Panc1 (cell line): ENCODE measurements around the gene NIT1. TPM values are rescaled to one million over a fixed set of nuclear protein-coding genes. Genes with fewer than 3 reads are reported as not detected.

Experiments
- ATAC-seq: fragments of 200-7000 bp; cut with Tn5 transposase; 2 replicates; pipeline ENCODE4 v1.9.1; 2020; ENCODE audit warnings: mild to moderate bottlenecking, moderate library complexity
- BruUV-seq: library from RNA; stranded (reverse); fragments of 400-500 nt; replicated peaks from 2 replicates; lab custom pipeline; 2021; lab: Mats Ljungman, UMichigan
- CTCF ChIA-PET: fragments of 300-600 bp; sonication (Branson Sonifier 250); formaldehyde crosslinking; loops from one replicate; lab custom pipeline; 2022; ENCODE audit warnings: antibody characterized with exemption; lab: Charles Lee
- POLR2A ChIA-PET: fragments of 300-600 bp; sonication (Branson Sonifier 250); formaldehyde crosslinking; loops from one replicate; lab custom pipeline; 2022; ENCODE audit warnings: antibody characterized with exemption; lab: Charles Lee
- DNase-seq: peaks from one replicate; pipeline ENCODE4 v3.0.0-alpha.2; 2010; ENCODE audit warnings: low read depth, low spot score
- H3K27ac ChIP-seq: 2 replicates; pipeline ENCODE4 v1.5.1; 2011; ENCODE audit warnings: mild to moderate bottlenecking, low read length, inconsistent platforms
- H3K27me3 ChIP-seq: fragments of 200-500 bp; sonication (Bioruptor generic); 2 replicates; pipeline ENCODE4 v1.6.0; 2014; ENCODE audit warnings: low read length, inconsistent platforms; ENCODE audit not compliant: control insufficient read depth, insufficient read depth
- H3K36me3 ChIP-seq: fragments of 200-500 bp; sonication (Bioruptor generic); 2 replicates; pipeline ENCODE4 v1.5.1; 2014; ENCODE audit warnings: inconsistent platforms, mild to moderate bottlenecking, low read length, moderate library complexity; ENCODE audit not compliant: control insufficient read depth, insufficient read depth
- H3K4me1 ChIP-seq: 2 replicates; pipeline ENCODE4 v1.5.1; 2011; ENCODE audit warnings: inconsistent platforms, mild to moderate bottlenecking, low read length, moderate library complexity; ENCODE audit not compliant: control insufficient read depth, insufficient read depth
- H3K4me3 ChIP-seq, 2 experiments: 2 replicates each; pipeline ENCODE4 v1.5.1; 2011 to 2012; ENCODE audit warnings: low read depth in 2 of 2, low read length in 2 of 2, mild to moderate bottlenecking in 2 of 2, inconsistent platforms in 1 of 2, moderate library complexity in 1 of 2
- H3K9me3 ChIP-seq: fragments of 200-500 bp; sonication (Bioruptor generic); 2 replicates; pipeline ENCODE4 v1.5.1; 2014; ENCODE audit warnings: low read depth, mild to moderate bottlenecking, inconsistent platforms, low read length, moderate library complexity; ENCODE audit not compliant: control insufficient read depth, insufficient read depth
- POLR2AphosphoS5 ChIP-seq: IDR thresholded peaks from 2 replicates; pipeline ENCODE4 v1.6.1; 2012; ENCODE audit warnings: mild to moderate bottlenecking, low read depth, low read length, moderate library complexity
- SIN3A ChIP-seq: IDR thresholded peaks from 2 replicates; pipeline ENCODE4 v1.6.1; 2012; ENCODE audit warnings: low read depth, mild to moderate bottlenecking, low read length, moderate library complexity, borderline replicate concordance; ENCODE audit not compliant: insufficient read depth
- TCF7L2 ChIP-seq: IDR thresholded peaks from 2 replicates; pipeline ENCODE4 v1.6.1; 2011; ENCODE audit warnings: mild to moderate bottlenecking, low read depth, low read length, inconsistent platforms
- in situ Hi-C: cut with HindIII; loops from 2 replicates; pipeline ENCODE4 v1.10.0; 2016; ENCODE audit warnings: low sequenced_read_pairs, low pct_unique_long_range_greater_than_20kb
- intact Hi-C: fragments of 100-400 bp; cut with micrococcal nuclease; formaldehyde crosslinking; loops from one replicate; pipeline ENCODE4 v1.10.0; 2022; ENCODE audit not compliant: unreplicated experiment
- total RNA-seq: library from RNA; stranded (reverse); gene quantifications from one replicate; pipeline ENCODE4 v1.2.1, GENCODE V29; 2021; ENCODE audit not compliant: unreplicated experiment
- TF ChIP-seq, protein P1 (sequence below): fragments of 450-650 bp; IDR thresholded peaks from 2 replicates; pipeline ENCODE4 v1.5.1; 2017; ENCODE audit warnings: mild to moderate bottlenecking
- TF ChIP-seq, protein P2 (sequence below), 2 experiments: IDR thresholded peaks; 2 replicates each; pipeline ENCODE4 v1.6.1; 2011 to 2012; ENCODE audit warnings: low read depth in 2 of 2, control low read depth in 1 of 2, low read length in 1 of 2, mild to moderate bottlenecking in 1 of 2, moderate library complexity in 1 of 2; ENCODE audit not compliant: insufficient read depth in 1 of 2

The NIT1 gene
- total RNA-seq, 1 experiment from 2014 or later = 31.3 TPM

- ChIA-PET POLR2A (no interaction called here), CTCF (interaction anchor here (0.6 kb wide), 1 partner anchor 125 kb away, joined by 15 read pairs; no protein-coding TSS in a partner anchor)
- in situ Hi-C loops (no loop called here), intact Hi-C loops (no loop called here)
- H3K27me3 ChIP-seq = no peaks in the 10 kb centered on the region
- no peak overlapping the region for H3K27ac ChIP-seq
- H3K4me1 ChIP-seq = peaks cover 4% of the 10 kb centered on the region; the same call in 1 of the 2 replicates
- ATAC-seq = no peak
- H3K36me3 ChIP-seq = no peaks in the 10 kb centered on the region
- H3K9me3 ChIP-seq = no peaks in the 10 kb centered on the region
- TF ChIP-seq, protein P1, sequence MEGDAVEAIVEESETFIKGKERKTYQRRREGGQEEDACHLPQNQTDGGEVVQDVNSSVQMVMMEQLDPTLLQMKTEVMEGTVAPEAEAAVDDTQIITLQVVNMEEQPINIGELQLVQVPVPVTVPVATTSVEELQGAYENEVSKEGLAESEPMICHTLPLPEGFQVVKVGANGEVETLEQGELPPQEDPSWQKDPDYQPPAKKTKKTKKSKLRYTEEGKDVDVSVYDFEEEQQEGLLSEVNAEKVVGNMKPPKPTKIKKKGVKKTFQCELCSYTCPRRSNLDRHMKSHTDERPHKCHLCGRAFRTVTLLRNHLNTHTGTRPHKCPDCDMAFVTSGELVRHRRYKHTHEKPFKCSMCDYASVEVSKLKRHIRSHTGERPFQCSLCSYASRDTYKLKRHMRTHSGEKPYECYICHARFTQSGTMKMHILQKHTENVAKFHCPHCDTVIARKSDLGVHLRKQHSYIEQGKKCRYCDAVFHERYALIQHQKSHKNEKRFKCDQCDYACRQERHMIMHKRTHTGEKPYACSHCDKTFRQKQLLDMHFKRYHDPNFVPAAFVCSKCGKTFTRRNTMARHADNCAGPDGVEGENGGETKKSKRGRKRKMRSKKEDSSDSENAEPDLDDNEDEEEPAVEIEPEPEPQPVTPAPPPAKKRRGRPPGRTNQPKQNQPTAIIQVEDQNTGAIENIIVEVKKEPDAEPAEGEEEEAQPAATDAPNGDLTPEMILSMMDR = no peak
- TF ChIP-seq, protein P2, sequence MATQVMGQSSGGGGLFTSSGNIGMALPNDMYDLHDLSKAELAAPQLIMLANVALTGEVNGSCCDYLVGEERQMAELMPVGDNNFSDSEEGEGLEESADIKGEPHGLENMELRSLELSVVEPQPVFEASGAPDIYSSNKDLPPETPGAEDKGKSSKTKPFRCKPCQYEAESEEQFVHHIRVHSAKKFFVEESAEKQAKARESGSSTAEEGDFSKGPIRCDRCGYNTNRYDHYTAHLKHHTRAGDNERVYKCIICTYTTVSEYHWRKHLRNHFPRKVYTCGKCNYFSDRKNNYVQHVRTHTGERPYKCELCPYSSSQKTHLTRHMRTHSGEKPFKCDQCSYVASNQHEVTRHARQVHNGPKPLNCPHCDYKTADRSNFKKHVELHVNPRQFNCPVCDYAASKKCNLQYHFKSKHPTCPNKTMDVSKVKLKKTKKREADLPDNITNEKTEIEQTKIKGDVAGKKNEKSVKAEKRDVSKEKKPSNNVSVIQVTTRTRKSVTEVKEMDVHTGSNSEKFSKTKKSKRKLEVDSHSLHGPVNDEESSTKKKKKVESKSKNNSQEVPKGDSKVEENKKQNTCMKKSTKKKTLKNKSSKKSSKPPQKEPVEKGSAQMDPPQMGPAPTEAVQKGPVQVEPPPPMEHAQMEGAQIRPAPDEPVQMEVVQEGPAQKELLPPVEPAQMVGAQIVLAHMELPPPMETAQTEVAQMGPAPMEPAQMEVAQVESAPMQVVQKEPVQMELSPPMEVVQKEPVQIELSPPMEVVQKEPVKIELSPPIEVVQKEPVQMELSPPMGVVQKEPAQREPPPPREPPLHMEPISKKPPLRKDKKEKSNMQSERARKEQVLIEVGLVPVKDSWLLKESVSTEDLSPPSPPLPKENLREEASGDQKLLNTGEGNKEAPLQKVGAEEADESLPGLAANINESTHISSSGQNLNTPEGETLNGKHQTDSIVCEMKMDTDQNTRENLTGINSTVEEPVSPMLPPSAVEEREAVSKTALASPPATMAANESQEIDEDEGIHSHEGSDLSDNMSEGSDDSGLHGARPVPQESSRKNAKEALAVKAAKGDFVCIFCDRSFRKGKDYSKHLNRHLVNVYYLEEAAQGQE (IDR thresholded peaks at IDR 0.05; ENCODE audit: insufficient read depth in 1 of 2, low read depth in 2 of 2, low read length in 1 of 2) = no peak
- no peak for TF ChIP-seq SIN3A
- no peak for TF ChIP-seq POLR2AphosphoS5
- TF ChIP-seq TCF7L2 = no peak
- H3K4me3 ChIP-seq = no peak overlapping the region
- no peak for DNase-seq
- BruUV-seq = no TSS peak
Measured at GRCh38 chr1:161084597-161084988, 33.3 kb upstream of the NIT1 start.

DNA sequence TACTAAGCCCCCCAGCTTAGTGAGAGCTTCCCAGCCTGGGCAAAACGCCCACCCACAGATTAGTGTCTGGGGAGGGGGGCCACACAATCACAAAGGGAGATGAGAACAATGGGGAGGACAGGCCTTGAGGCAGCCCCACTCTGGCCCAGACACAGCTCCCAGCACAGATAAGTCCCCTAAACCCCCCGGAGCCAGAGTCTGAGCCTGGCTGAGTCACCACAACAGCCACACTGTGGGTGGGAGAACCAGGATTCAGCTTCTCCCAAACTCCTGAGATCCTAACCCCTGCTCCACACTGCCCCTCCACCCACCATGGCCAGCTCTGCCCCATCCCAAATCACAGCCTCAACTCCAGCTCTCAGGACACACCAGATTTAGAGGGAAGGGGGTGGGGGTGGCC, 32.7 kb upstream of the NIT1 start:
- Histone ChIP-seq H3K4me3 (no peak overlapping the region), H3K4me1 (peaks cover 4% of the 10 kb centered on the region; the same call in 1 of the 2 replicates), H3K27ac (no peak overlapping the region), H3K27me3 (no peaks in the 10 kb centered on the region), H3K9me3 (no peaks in the 10 kb centered on the region), H3K36me3 (no peaks in the 10 kb centered on the region)
- DNase-seq = no peak
- no peak for TF ChIP-seq TCF7L2
- TF ChIP-seq POLR2AphosphoS5 = no peak
- no peak for TF ChIP-seq SIN3A
- TF ChIP-seq, protein P2 (IDR thresholded peaks at IDR 0.05; ENCODE audit: insufficient read depth in 1 of 2, low read depth in 2 of 2, low read length in 1 of 2) = no peak
- TF ChIP-seq, protein P1 = no peak
- intact Hi-C loops = no loop called here
- ATAC-seq = no peak
- in situ Hi-C loops = no loop called here
- POLR2A ChIA-PET = interaction anchor here (1.1 kb wide), 1 partner anchor 40 kb away, joined by 3 read pairs; the partner anchor contains the start of gene USF1
- CTCF ChIA-PET = no interaction called here
- BruUV-seq = no TSS peak
